Heart left ventricle (tissue), 16 donors: ENCODE data around the gene PCCA. TPM values are rescaled to one million over a fixed set of nuclear protein-coding genes. Genes with fewer than 3 reads are reported as not detected.
"Not testable (repeated sequence)": the region's sequence is repeated elsewhere in the genome, so short reads cannot be mapped to it uniquely, and the experiment has no call there.

Source experiments
- ATAC-seq, 4 donors: fragments of 200-7000 bp; cut with Tn5 transposase; one replicate each; pipeline ENCODE4 v1.9.1; 2020 to 2022; ENCODE audit warnings: moderate library complexity in 4 of 4, mild to moderate bottlenecking in 3 of 4, moderate number of reproducible peaks in 1 of 4
- DNase-seq, 5 donors: peaks; one replicate each; pipeline ENCODE4 v3.0.0-alpha.2; 2020
- H3K27ac ChIP-seq, 12 donors: fragments of 200-600 bp; sonication (generic) in 4 of 12; one replicate each; pipeline versions ENCODE4 v1.5.0 to v1.8.0; 2016 to 2022; ENCODE audit warnings: mild to moderate bottlenecking in 2 of 12
- H3K27me3 ChIP-seq, 9 donors: fragments of 200-600 bp; sonication (generic) in 2 of 9; one replicate each; pipeline versions ENCODE4 v1.5.1 to v1.8.0; 2016 to 2022; ENCODE audit warnings: mild to moderate bottlenecking in 3 of 9
- H3K36me3 ChIP-seq, 9 donors: fragments of 200-600 bp; sonication (generic) in 2 of 9; one replicate each; pipeline versions ENCODE4 v1.5.0 to v1.8.0; 2018 to 2022; ENCODE audit warnings: mild to moderate bottlenecking in 2 of 9
- H3K4me1 ChIP-seq, 12 donors: fragments of 200-600 bp; sonication (generic) in 4 of 12; one replicate each; pipeline versions ENCODE4 v1.5.0 to v1.8.0; 2016 to 2022; ENCODE audit warnings: mild to moderate bottlenecking in 3 of 12
- H3K4me3 ChIP-seq, 12 donors: fragments of 200-600 bp; sonication (generic) in 4 of 12; one replicate each; pipeline versions ENCODE4 v1.5.0 to v1.8.0; 2017 to 2022; ENCODE audit warnings: mild to moderate bottlenecking in 9 of 12, moderate library complexity in 4 of 12
- H3K9me3 ChIP-seq, 12 donors: fragments of 200-600 bp; sonication (generic) in 4 of 12; one replicate each; pipeline versions ENCODE4 v1.5.0 to v1.8.0; 2016 to 2022; ENCODE audit warnings: mild to moderate bottlenecking in 1 of 12
- CTCF ChIP-seq, 12 donors: fragments of 200-600 bp; sonication (generic) in 4 of 12; IDR thresholded peaks; one replicate each; pipeline versions ENCODE4 v1.5.0 to v1.8.0; 2018 to 2022; ENCODE audit warnings: antibody characterized with exemption in 12 of 12, mild to moderate bottlenecking in 5 of 12
- POLR2A ChIP-seq, 2 donors: fragments of 450-650 bp; IDR thresholded peaks; one replicate each; pipeline ENCODE4 v1.6.1; 2017; ENCODE audit warnings: antibody characterized with exemption in 2 of 2, mild to moderate bottlenecking in 2 of 2, moderate library complexity in 2 of 2
- WGBS, 4 donors: extraction: QIAGEN DNeasy Blood & Tissue Kit in 2 of 4; methylation state at CpG; one replicate each; pipeline versions ENCODE4 v1.1.5 to v1.1.7; 2013 to 2018; 5-methylcytosine and 5-hydroxymethylcytosine counted together
- intact Hi-C, 10 donors: fragments of 100-400 bp; cut with DNase I; formaldehyde crosslinking; loops; one replicate each; pipeline versions ENCODE4 v1.11.1 to v1.14.2; 2022
- polyA plus RNA-seq, 2 donors: library from polyadenylated mRNA; stranded (reverse); fragments of 200-250 nt; gene quantifications; one replicate each; pipeline ENCODE4 v1.2.3, GENCODE V29; 2013
- total RNA-seq, 9 donors: library from RNA; depleted of rRNA in 2 of 9; stranded (reverse); fragments of >200 nt in 2 of 9; fragmentation: NEBNext Ultra II Directional in 3 of 9; extraction: Animal tissue kit (Norgen Biotek cat#: 25700) in 3 of 9; gene quantifications; one replicate each; pipeline versions ENCODE4 v1.1.0 to v1.2.4, GENCODE V29; 2016 to 2023
- donor health status: ischemic (EF 13 %, LVEDD 7.1; RV severe dilation, severe dysfunction).
- donor health status: healthy with polysubstance abuse.
- donor health status: DM: no; HTN: yes; CAD: no.
- donor health status: DM: no; HTN: no; CAD: no.
- donor health status: ischemic (EF 25% LVEDD 6.9; RV normal size, moderate dysfunction).
- donor health status: ischemic (EF 25% LVEDD 5.7; RV mildly dilated, moderate dysfunction).
- donor health status: healthy.
- donor health status: DM: yes; HTN: yes; CAD: no.
- donor health status: ischemic (EF 35%, LVEDD 5.7; RV mildly dilated, moderate dysfunction).
- donor health status: nonischemic (EF 11% LVEDD 7.7; RV severe dilation, severe dysfunction).
- donor health status: DM: yes; HTN: yes; CAD: no.
- donor health status: PGD.
- donor health status: ischemic (EF 29% LVEDD 5.4; RV normal size, mild dysfunction).
- donor health status: nonischemic (EF 23%, LVEDD 6.1; RV moderate dilation, normal function).

The PCCA gene
- total and polyA plus RNA-seq, 11 donors: 25.6 to 67.0 (median 40.9) TPM

GRCh38 chr13:100212904-100213553 is 124.1 kb downstream of the PCCA start:
- WGBS, 4 donors: 68 to 97% (median 95%) methylated on average over 2 of the region's 2 CpGs
- DNase-seq (no peak), ATAC-seq (no peak)
- intact Hi-C loops: no loop called here
- TF ChIP-seq POLR2A (IDR thresholded peaks at IDR 0.05) (no peak), CTCF (IDR thresholded peaks at IDR 0.05) (no peak)
- Histone ChIP-seq H3K4me3 (no peak overlapping the region), H3K36me3 (peaks cover 0 to 31% (median 8%) of the 10 kb centered on the region in 9 donors), H3K27ac (no peak overlapping the region), H3K9me3 (peaks cover 0 to 17% (median 0%) of the 10 kb centered on the region in 12 donors), H3K4me1 (peaks cover 0 to 31% (median 0%) of the 10 kb centered on the region in 12 donors), H3K27me3 (no peaks in the 10 kb centered on the region)

DNA sequence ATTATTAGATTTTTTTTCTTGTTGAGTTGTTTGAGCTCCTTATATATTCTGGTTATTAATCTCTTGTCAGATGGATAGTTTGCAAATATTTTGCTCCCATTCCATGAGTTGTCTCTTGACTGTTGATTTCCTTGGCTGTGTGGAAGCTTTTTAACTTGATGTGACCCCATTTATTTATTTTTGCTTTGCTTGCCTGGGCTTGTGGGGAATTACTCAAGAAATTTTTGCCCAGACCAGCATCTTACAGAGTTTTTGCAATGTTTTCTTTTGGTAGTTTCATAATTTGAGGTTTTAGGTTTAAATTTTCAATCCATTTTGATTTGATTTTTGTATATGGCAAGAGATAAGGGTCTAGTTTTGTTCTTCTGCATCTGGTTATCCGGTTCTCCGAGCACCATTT is 124.7 kb downstream of the PCCA start:
- H3K27ac ChIP-seq: no peak overlapping the region
- ATAC-seq (no peak), DNase-seq (no peak)
- H3K36me3 ChIP-seq: peaks cover 0 to 31% (median 8%) of the 10 kb centered on the region in 9 donors
- H3K9me3 ChIP-seq: peaks cover 0 to 17% (median 0%) of the 10 kb centered on the region in 12 donors
- TF ChIP-seq CTCF (IDR thresholded peaks at IDR 0.05) (no peak), POLR2A (IDR thresholded peaks at IDR 0.05) (no peak)
- H3K27me3 ChIP-seq: no peaks in the 10 kb centered on the region
- intact Hi-C loops: no loop called here
- H3K4me1 ChIP-seq: peaks cover 0 to 31% (median 0%) of the 10 kb centered on the region in 12 donors
- 96 to 99% (median 97%) methylated on average over 2 of the region's 2 CpGs for WGBS, 4 donors
- H3K4me3 ChIP-seq: no peak overlapping the region

DNA sequence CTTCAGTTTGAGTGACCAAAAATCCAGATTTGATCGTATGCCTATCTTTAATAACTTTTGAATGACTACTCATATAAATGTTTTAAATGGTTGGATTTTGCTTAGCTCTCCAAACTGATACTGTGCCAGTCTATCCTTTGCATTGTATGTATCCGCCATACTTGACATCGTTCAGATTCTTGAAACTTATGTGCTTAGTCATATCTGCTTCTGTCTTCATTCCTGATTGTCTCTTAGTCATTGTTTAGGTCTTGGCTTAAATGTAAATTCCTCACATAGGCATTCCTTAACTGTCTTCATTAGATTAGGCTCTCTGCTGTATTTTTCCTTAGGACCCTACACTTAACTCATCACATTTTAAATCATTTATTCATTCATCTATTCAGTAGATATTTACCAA is 126.0 kb downstream of the PCCA start:
- H3K4me3 ChIP-seq: no peak overlapping the region
- TF ChIP-seq POLR2A (IDR thresholded peaks at IDR 0.05): no peak
- no peak for TF ChIP-seq CTCF (IDR thresholded peaks at IDR 0.05)
- no peaks in the 10 kb centered on the region for H3K27me3 ChIP-seq
- 88 to 98% (median 91%) methylated on average over 3 of the region's 3 CpGs for WGBS, 4 donors
- peaks cover 0 to 28% (median 0%) of the 10 kb centered on the region in 12 donors for H3K4me1 ChIP-seq
- no peak overlapping the region for H3K27ac ChIP-seq
- intact Hi-C loops: no loop called here
- DNase-seq: no peak
- ATAC-seq: no peak
- H3K9me3 ChIP-seq: peaks cover 0 to 17% (median 0%) of the 10 kb centered on the region in 12 donors
- peaks cover 0 to 23% (median 4%) of the 10 kb centered on the region in 9 donors for H3K36me3 ChIP-seq

DNA sequence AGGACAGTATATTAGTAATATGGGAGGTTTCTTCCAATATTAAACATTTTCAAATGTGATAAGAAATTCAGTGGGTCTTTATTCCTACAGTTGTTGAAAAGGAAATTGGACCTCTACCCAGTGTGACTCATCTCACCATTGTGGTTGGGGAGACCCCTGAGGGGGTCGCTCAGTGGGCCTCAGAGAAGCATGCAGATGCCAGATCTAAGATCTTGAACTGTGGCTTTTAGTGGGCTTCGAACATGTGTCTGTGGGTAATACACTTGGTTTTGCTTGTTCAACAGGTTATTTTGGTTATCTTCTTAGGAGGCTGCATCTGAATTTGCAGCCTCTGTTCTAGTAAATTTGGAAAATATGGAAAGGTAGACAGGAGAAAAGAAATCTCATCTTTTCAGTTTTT is 132.3 kb downstream of the PCCA start:
- no peaks in the 10 kb centered on the region for H3K27me3 ChIP-seq
- no peaks in the 10 kb centered on the region for H3K4me1 ChIP-seq
- H3K9me3 ChIP-seq: no peaks in the 10 kb centered on the region
- ATAC-seq (no peak), DNase-seq (no peak)
- 90 to 94% (median 92%) methylated on average over 2 of the region's 2 CpGs for WGBS, 4 donors
- H3K36me3 ChIP-seq: peaks cover 0 to 5% (median 0%) of the 10 kb centered on the region in 9 donors
- intact Hi-C loops: no loop called here
- no peak overlapping the region for H3K4me3 ChIP-seq
- TF ChIP-seq CTCF (IDR thresholded peaks at IDR 0.05) (no peak), POLR2A (IDR thresholded peaks at IDR 0.05) (no peak)
- H3K27ac ChIP-seq: no peak overlapping the region

GRCh38 chr13:100223966-100224530 is 135.2 kb downstream of the PCCA start:
- ATAC-seq, H3K27ac ChIP-seq, intact Hi-C loops, H3K4me1 ChIP-seq, H3K36me3 ChIP-seq, H3K27me3 ChIP-seq, H3K4me3 ChIP-seq, H3K9me3 ChIP-seq, DNase-seq: not testable (repeated sequence)
- 92 to 100% (median 99%) methylated on average over 10 to 30 of the region's 30 CpGs for WGBS, 4 donors
